ENCODE results near the gene GRIN2A. TPM values are rescaled to one million over a fixed set of nuclear protein-coding genes. Genes with fewer than 3 reads are reported as not detected.

GRIN2A gene
- total RNA-seq, 1 donor from 2014 or later = 0.56 TPM

DNA sequence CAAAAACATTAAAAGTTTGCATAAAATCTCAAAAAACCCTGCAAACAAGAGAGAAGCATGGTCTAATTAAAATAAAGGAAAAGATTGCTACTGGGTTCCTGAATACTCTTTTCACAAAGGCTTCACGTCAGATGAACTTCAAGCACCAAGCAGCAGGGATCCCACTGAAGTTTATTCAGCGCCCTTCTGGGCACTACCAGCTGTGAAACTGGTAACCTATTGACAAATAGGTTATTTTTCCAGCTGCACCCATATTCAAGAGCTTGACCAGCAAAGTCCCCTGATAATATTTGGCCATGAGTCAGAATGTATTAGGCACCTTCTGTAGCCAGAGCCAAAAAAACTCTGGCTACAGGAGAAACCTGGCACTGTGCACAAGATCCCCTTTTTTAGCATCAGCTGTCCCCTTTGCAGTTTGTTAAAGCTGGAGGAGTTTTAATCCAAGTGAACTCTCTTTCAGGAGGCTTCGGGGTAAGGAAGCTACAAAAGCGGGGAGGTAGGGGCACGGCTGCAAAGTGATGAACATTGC is 60.3 kb downstream of the GRIN2A start:
- no peaks in the 10 kb centered on the region for H3K36me3 ChIP-seq
- no peaks in the 10 kb centered on the region for H3K27me3 ChIP-seq (ENCODE audit: low read depth)
- no peaks in the 10 kb centered on the region for H3K9me3 ChIP-seq
- TF ChIP-seq, protein P1, sequence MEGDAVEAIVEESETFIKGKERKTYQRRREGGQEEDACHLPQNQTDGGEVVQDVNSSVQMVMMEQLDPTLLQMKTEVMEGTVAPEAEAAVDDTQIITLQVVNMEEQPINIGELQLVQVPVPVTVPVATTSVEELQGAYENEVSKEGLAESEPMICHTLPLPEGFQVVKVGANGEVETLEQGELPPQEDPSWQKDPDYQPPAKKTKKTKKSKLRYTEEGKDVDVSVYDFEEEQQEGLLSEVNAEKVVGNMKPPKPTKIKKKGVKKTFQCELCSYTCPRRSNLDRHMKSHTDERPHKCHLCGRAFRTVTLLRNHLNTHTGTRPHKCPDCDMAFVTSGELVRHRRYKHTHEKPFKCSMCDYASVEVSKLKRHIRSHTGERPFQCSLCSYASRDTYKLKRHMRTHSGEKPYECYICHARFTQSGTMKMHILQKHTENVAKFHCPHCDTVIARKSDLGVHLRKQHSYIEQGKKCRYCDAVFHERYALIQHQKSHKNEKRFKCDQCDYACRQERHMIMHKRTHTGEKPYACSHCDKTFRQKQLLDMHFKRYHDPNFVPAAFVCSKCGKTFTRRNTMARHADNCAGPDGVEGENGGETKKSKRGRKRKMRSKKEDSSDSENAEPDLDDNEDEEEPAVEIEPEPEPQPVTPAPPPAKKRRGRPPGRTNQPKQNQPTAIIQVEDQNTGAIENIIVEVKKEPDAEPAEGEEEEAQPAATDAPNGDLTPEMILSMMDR (IDR thresholded peaks at IDR 0.05) = no peak
- ATAC-seq (no peak), DNase-seq (no peak)
- no peaks in the 10 kb centered on the region for H3K4me1 ChIP-seq
- intact Hi-C loops (cut with DNase I) = no loop called here
- no peak overlapping the region for H3K27ac ChIP-seq
- no peak overlapping the region for H3K4me3 ChIP-seq

DNA sequence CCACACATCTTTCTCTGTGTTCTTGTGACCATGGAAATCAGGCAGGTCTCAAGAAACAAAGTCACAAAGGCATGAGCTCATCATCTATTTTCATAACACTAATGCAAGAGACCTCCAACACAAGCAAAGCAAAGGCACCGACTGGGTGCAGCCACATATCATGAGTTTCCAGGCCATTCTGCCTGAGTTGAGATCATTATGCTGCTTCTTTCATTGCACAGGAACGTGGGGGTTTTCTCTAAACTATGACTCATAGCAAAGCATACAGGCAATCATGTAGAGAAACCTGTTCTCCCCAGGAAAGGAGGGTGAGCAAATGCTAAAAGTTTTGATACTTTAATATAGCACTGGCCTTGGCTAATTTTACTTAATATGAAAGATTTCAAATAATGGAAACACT is 60.7 kb downstream of the GRIN2A start:
- no peaks in the 10 kb centered on the region for H3K27me3 ChIP-seq (ENCODE audit: low read depth)
- no peak overlapping the region for H3K27ac ChIP-seq
- H3K4me3 ChIP-seq = no peak overlapping the region
- H3K4me1 ChIP-seq = no peaks in the 10 kb centered on the region
- DNase-seq (no peak), ATAC-seq (peak in 1 of 2 donors; percentile 21)
- H3K36me3 ChIP-seq = no peaks in the 10 kb centered on the region
- TF ChIP-seq, protein P1 (IDR thresholded peaks at IDR 0.05) = no peak
- H3K9me3 ChIP-seq = no peaks in the 10 kb centered on the region
- intact Hi-C loops (cut with DNase I) = no loop called here

DNA sequence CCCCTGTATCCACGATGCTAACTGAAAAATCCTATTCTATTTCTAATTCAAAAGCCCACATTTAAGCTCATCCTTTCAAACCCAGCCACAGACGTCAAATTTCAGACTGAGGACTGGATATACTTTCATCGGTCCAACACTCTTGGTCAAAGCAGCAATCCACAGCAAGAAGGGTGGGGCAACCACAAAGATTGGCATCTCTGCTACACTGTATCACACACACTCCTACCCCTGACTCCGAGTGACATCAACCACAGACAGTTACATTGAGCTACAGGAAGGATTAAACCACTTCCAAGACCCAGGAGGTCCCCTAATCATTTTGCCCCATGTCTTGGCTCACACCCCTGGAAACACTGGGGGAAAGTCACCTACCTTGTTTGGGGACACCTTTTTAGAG is 61.3 kb downstream of the GRIN2A start:
- intact Hi-C loops (cut with DNase I) = no loop called here
- H3K27ac ChIP-seq = no peak overlapping the region
- DNase-seq = no peak

DNA sequence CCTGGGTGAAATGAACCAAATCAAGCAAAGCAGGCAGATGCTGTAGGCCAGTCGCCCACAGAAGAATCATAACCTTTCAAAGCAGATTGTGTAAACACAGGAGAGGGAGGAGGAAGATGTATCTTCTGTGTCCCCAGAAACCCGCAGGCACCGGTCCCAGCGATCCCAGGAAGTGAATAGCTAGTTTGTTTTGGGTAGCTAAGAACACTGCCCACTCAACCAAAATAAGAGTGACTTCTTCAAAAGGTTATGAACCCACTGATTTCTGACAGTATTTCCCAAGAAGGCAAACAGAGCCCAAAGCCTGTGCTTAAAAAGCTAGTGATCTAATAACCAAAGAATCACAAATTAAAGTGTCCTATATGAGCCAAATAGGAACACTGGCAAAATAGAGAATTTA is 67.8 kb downstream of the GRIN2A start:
- no peaks in the 10 kb centered on the region for H3K36me3 ChIP-seq
- ATAC-seq = no peak
- H3K9me3 ChIP-seq = no peaks in the 10 kb centered on the region
- intact Hi-C loops (cut with DNase I) = no loop called here
- no peaks in the 10 kb centered on the region for H3K27me3 ChIP-seq (ENCODE audit: low read depth)
- H3K27ac ChIP-seq = no peak overlapping the region
- H3K4me1 ChIP-seq = no peaks in the 10 kb centered on the region
- TF ChIP-seq, protein P1 (IDR thresholded peaks at IDR 0.05) = no peak
- DNase-seq = no peak
- no peak overlapping the region for H3K4me3 ChIP-seq

More for the DNA sequence above, 61.3 kb downstream of the GRIN2A start:
- ATAC-seq = no peak
- Histone ChIP-seq H3K9me3 (no peaks in the 10 kb centered on the region), H3K36me3 (no peaks in the 10 kb centered on the region), H3K4me3 (no peak overlapping the region), H3K4me1 (no peaks in the 10 kb centered on the region), H3K27me3 (ENCODE audit: low read depth) (no peaks in the 10 kb centered on the region)
- TF ChIP-seq, protein P1 (IDR thresholded peaks at IDR 0.05) = no peak

DNA sequence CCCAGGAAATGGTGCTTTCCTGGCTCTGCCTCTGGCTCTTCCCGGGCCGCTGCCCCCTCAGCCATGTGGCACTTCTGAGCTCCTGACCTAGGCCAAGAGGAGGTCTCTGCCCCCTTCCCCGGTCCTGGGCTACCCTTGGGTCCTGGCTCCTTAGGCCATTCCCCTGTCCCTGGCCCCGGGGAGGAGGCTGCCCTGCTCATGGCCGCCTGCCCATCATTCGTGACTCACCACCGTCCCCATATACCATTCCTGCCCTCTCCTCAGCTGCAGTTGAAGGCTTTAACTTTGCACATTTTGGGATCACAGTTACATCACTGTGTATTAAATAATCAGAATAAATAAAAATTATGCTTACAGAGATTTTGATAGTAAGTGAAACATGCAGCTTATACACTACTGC is 69.0 kb downstream of the GRIN2A start:
- intact Hi-C loops (cut with DNase I) = no loop called here
- Histone ChIP-seq H3K36me3 (no peaks in the 10 kb centered on the region), H3K4me3 (no peak overlapping the region), H3K9me3 (no peaks in the 10 kb centered on the region), H3K27me3 (ENCODE audit: low read depth) (no peaks in the 10 kb centered on the region), H3K27ac (no peak overlapping the region), H3K4me1 (no peaks in the 10 kb centered on the region)
- DNase-seq (no peak), ATAC-seq (no peak)
- TF ChIP-seq, protein P1 (IDR thresholded peaks at IDR 0.05) = no peak

DNA sequence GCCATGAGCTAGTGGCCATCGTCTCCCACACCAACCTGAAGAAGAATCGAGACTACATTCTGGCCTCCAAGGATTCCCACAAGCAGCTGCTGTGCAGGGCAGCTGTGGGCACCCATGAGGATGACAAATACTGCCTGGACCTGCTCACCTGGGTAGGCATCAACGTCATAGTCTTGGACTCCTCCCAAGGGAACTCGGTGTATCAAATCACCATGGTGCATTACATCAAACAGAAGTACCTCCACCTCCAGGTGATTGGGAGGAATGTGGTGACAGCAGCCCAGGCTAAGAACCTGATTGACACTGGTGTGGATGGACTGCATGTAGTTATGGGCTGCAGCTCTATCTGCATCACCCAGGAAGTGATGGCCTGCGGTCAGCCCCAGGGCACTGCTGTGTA is 70.2 kb downstream of the GRIN2A start:
- DNase-seq (no peak), ATAC-seq (no peak)
- no peaks in the 10 kb centered on the region for H3K9me3 ChIP-seq
- intact Hi-C loops (cut with DNase I) = no loop called here
- H3K4me3 ChIP-seq = no peak overlapping the region
- TF ChIP-seq, protein P1 (IDR thresholded peaks at IDR 0.05) = no peak
- no peaks in the 10 kb centered on the region for H3K4me1 ChIP-seq
- no peak overlapping the region for H3K27ac ChIP-seq
- H3K27me3 ChIP-seq (ENCODE audit: low read depth) = no peaks in the 10 kb centered on the region
- no peaks in the 10 kb centered on the region for H3K36me3 ChIP-seq

All from lower lobe of right lung (tissue), 2 donors.